HG02610 (cell line): ENCODE data around the gene COL4A1.

Experiments used
- ATAC-seq: cut with Tn5 transposase; IDR thresholded peaks from one replicate; pipeline ENCODE4 v1.9.1; 2021; ENCODE audit warnings: mild to moderate bottlenecking, moderate library complexity; ENCODE audit not compliant: unreplicated experiment

COL4A1 gene

DNA sequence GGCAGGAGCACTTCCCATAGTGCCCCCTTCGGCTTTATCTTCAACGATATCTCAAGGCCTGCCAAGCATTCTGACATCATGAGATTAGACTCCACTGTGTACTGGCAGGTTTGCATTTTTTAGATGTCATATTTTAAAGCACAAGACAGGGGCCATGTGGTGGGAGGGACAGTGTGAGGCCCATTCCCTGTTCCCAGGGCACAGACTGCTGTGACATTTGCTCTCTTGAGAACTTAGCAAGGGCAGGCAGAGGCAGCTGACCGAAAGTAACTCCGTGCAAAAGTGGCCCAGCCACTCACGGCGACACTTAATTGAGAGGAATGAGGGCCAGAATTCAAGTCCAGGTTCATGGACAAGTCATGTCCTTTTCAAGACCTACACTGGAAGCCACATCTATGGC is 201.8 kb downstream of the COL4A1 start:
- no peak for ATAC-seq

DNA sequence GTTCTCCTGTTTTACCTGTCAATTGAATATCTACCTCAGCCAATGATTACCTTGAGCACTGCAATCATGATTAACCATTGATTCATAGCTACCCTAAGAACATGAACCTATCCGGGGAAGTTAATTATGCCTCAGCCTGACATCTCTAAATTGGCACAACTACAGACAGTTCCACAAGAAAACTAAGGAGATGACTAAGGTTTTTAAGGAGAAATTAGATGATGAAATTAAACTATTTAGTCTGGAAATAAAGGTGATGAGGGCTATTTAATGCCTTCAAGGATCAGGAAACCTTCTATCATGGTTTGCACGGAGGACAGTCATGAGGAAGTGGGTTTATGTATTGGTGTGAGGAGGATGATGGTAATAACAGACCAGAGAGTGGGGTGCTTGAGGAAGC is 203.4 kb downstream of the COL4A1 start:
- ATAC-seq: no peak

DNA sequence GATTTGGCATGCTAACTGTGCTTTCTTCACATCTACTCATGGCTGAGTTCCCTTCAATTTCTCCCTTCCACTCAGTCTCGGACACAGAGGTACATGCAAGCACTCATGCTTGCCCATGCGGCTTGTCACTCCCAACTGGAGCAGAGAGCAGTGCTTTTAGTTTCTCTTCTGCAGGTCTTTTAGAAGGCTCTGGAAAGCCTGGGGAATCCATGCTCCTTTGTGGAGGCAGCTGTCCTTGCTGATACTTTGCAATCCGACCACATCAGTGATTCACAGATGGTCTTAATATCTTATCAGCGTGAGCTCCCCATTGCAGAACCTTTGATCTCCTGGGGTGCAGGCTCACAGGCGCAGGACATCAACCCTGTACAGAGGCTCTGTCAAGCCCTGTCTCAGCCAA is 203.9 kb downstream of the COL4A1 start:
- ATAC-seq: no peak

DNA sequence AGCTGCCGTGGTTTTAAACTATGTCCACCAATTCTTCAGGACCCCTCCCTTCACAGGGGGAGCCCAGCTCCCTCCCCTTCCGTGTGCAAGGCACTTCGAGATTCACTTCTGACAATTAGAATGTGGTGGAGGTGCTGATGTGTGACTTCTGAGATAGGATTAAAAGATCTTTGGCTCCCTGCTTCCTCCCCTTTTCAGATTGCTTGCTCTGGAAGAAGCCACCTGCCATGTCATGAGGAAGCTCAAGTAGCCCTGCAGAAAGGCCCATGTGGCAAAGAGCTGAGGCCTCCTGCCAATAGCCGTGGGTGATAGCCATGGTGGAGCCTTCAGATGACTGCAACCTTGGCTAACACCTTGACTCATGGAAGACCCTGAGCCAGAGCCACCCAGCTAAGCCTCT is 204.9 kb downstream of the COL4A1 start:
- no peak for ATAC-seq

DNA sequence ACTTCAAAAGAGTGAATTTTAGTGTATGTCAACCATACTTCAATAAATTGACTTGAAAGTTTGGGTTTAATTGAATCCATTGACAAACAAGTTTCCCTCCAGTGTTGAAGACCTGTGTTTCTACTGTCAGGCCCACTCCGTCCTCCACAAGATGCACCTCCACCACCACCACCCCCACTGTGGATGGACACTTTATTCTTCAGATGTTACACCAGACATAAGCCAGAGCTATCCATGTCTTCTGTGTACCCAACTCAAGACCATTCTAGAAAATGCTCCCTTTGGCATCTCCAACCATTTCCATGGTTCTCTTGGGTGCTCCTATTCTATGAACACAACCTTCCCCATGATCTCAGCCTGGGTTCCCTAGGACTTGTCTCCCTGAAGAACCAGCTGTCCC is 207.0 kb downstream of the COL4A1 start:
- no peak for ATAC-seq
